ENCODE results near the gene NTMT1.

Gene NTMT1

GRCh38 chr9:129583308-129584038, 42.5 kb upstream of the NTMT1 start:
- no peak overlapping the region for H3K4me3 ChIP-seq (ENCODE audit: low read depth, low read length)
- no peak for DNase-seq (ENCODE audit: low read depth)
- TF ChIP-seq CTCF (IDR thresholded peaks at IDR 0.05; ENCODE audit: control insufficient read depth, extremely low read depth, insufficient read depth): no peak

DNA sequence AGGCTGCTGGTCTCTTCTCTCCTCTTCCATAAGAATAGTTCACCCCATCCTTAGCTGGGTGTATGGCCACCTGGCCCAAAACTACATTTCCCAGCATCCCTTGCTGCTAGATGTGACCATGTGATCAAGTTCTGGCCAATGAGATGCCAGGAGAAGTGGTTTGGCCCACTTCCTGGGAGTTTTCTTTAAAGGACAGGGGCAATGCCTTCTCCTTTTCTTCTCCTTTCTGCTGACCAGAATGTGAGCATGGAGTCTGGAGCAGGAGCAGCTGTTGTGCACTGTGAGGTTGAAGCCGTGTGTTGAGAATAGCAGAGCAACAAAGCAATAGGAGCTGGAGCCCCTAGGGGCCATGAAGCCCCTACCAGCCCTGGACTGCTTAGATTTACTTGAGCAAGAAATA, 41.8 kb upstream of the NTMT1 start:
- no peak for TF ChIP-seq CTCF (IDR thresholded peaks at IDR 0.05; ENCODE audit: control insufficient read depth, extremely low read depth, insufficient read depth)
- peak; percentile 48 for DNase-seq (ENCODE audit: low read depth)
- H3K4me3 ChIP-seq (ENCODE audit: low read depth, low read length): no peak overlapping the region

- DNase-seq (ENCODE audit: low read depth): no peak
- no peak for TF ChIP-seq CTCF (IDR thresholded peaks at IDR 0.05; ENCODE audit: control insufficient read depth, extremely low read depth, insufficient read depth)
- H3K4me3 ChIP-seq (ENCODE audit: low read depth, low read length): no peak overlapping the region
These were observed 40.6 kb upstream of the NTMT1 start for GRCh38 chr9:129585352-129585751.

DNA sequence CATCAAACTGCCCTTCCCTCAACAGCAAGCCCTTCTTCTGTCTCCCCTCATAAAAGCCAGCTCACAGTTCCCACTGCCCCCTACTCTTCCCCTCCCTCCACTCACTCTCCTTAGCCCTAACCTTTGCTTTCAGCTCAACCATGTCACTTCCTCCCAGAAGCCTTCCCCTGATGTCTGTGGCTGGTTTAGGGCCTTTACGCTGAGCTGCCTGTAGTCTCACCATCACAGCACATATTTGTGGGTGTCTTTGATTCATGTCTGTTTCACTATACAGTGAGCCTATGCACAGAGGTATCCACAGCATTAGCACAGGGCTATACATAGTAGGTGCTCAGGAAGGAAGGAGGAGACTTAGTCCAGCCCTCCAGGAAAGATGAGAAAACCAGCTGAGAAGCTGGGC, 39.7 kb upstream of the NTMT1 start:
- no peak overlapping the region for H3K4me3 ChIP-seq (ENCODE audit: low read depth, low read length)
- TF ChIP-seq CTCF (IDR thresholded peaks at IDR 0.05; ENCODE audit: control insufficient read depth, extremely low read depth, insufficient read depth): no peak
- no peak for DNase-seq (ENCODE audit: low read depth)

- no peak for DNase-seq (ENCODE audit: low read depth)
- no peak for TF ChIP-seq CTCF (IDR thresholded peaks at IDR 0.05; ENCODE audit: control insufficient read depth, extremely low read depth, insufficient read depth)
- no peak overlapping the region for H3K4me3 ChIP-seq (ENCODE audit: low read depth, low read length)
These were observed 39.3 kb upstream of the NTMT1 start for GRCh38 chr9:129586685-129587084.

GRCh38 chr9:129587487-129588262, 38.3 kb upstream of the NTMT1 start:
- no peak for DNase-seq (ENCODE audit: low read depth)
- TF ChIP-seq CTCF (IDR thresholded peaks at IDR 0.05; ENCODE audit: control insufficient read depth, extremely low read depth, insufficient read depth): no peak
- H3K4me3 ChIP-seq (ENCODE audit: low read depth, low read length): no peak overlapping the region
